SK-N-SH (cell line): ENCODE data around the gene LRRC56.

Experiments used
- CHD2 ChIP-seq: fragments of 150-350 bp; IDR thresholded peaks from 2 replicates; pipeline ENCODE4 v1.6.1; 2018; ENCODE audit warnings: low read length; ENCODE audit not compliant: partially characterized antibody
- CTCF ChIP-seq: fragments of 200-600 bp; sonication (generic); IDR thresholded peaks from 2 replicates; pipeline ENCODE4 v1.6.1; 2017; ENCODE audit warnings: antibody characterized with exemption, mild to moderate bottlenecking, moderate library complexity
- ELF1 ChIP-seq: IDR thresholded peaks from 2 replicates; pipeline ENCODE4 v1.4.0; 2012
- EZH2phosphoT487 ChIP-seq: fragments of 200-600 bp; sonication (generic); IDR thresholded peaks from 2 replicates; pipeline ENCODE4 v1.6.1; 2017; ENCODE audit warnings: low read depth, mixed run types, mild to moderate bottlenecking, antibody characterized with exemption, moderate library complexity, borderline replicate concordance
- GABPA ChIP-seq: IDR thresholded peaks from 2 replicates; pipeline ENCODE4 v1.4.0; 2012; ENCODE audit warnings: low read depth, mild to moderate bottlenecking
- MAX ChIP-seq: IDR thresholded peaks from 2 replicates; pipeline ENCODE4 v1.4.0; 2012; ENCODE audit warnings: low read depth
- NRF1 ChIP-seq: IDR thresholded peaks from 2 replicates; pipeline ENCODE4 v1.6.1; 2012; ENCODE audit warnings: low read depth, mild to moderate bottlenecking, low read length
- PBX3 ChIP-seq: IDR thresholded peaks from 2 replicates; pipeline ENCODE4; 2012
- POLR2AphosphoS5 ChIP-seq: IDR thresholded peaks from 2 replicates; pipeline ENCODE4 v1.6.1; 2012; ENCODE audit warnings: low read depth, low read length
- SMC3 ChIP-seq: IDR thresholded peaks from 2 replicates; pipeline ENCODE4 v1.6.1; 2012; ENCODE audit warnings: low read depth, low read length, improper control_type of control experiment
- TEAD4 ChIP-seq: IDR thresholded peaks from 2 replicates; pipeline ENCODE4 v1.4.0; 2012; ENCODE audit warnings: mild to moderate bottlenecking, borderline replicate concordance; ENCODE audit not compliant: insufficient read depth
- YY1 ChIP-seq: IDR thresholded peaks from 2 replicates; pipeline ENCODE4 v1.4.0; 2012; ENCODE audit warnings: low read depth, mild to moderate bottlenecking

- TF ChIP-seq CTCF (no peak), ELF1 (no peak), POLR2AphosphoS5 (no peak), MAX (no peak), NRF1 (no peak), SMC3 (no peak), EZH2phosphoT487 (no peak), YY1 (no peak), TEAD4 (no peak), CHD2 (no peak), GABPA (no peak), PBX3 (no peak)
These were observed 26.7 kb downstream of the LRRC56 start for GRCh38 chr11:563812-564578.
